SK-N-SH (cell line): Measurements from ENCODE around the gene PSTPIP1. TPM values are rescaled to one million over a fixed set of nuclear protein-coding genes. Genes with fewer than 3 reads are reported as not detected.

Experiments
- CTCF ChIA-PET: fragments of 300-600, 350-600 bp; formaldehyde crosslinking; extraction: SDS; loops from one replicate; lab custom pipeline; 2021; lab: Yijun Ruan, JAX
- POLR2A ChIA-PET: fragments of 350-600 bp; sonication (Branson Sonifier 250); formaldehyde crosslinking; extraction: SDS; loops from one replicate; lab custom pipeline; 2020; ENCODE audit warnings: antibody characterized with exemption, inconsistent platforms; lab: Yijun Ruan, JAX
- DNase-seq: peaks from one replicate; pipeline ENCODE4 v3.0.0; 2012
- H2AFZ ChIP-seq: fragments of 200-600 bp; sonication (generic); 2 replicates; pipeline ENCODE4 v1.8.1; 2016; ENCODE audit warnings: antibody characterized with exemption, mild to moderate bottlenecking, low read depth
- H3F3A ChIP-seq: fragments of 200-600 bp; sonication (generic); replicated peaks from 2 replicates; pipeline ENCODE3; 2016; ENCODE audit warnings: antibody characterized with exemption, mild to moderate bottlenecking; ENCODE audit not compliant: insufficient read depth
- H3K27ac ChIP-seq, 2 experiments: fragments of 200-500 bp in 1 of 2; fragments of 200-600 bp in 1 of 2; sonication (Bioruptor generic) in 1 of 2; sonication (generic), shearing (Covaris generic) in 1 of 2; 2 replicates each; pipeline versions ENCODE4 v1.5.1 to v1.6.1; 2014 to 2016; ENCODE audit warnings: low read depth in 2 of 2, inconsistent platforms in 1 of 2, low read length in 1 of 2, mild to moderate bottlenecking in 1 of 2, mixed read lengths in 1 of 2
- H3K27me3 ChIP-seq: fragments of 200-600 bp; sonication (generic), shearing (Covaris generic); 2 replicates; pipeline ENCODE4 v1.6.1; 2016; ENCODE audit warnings: mixed run types; ENCODE audit not compliant: insufficient read depth
- H3K36me3 ChIP-seq, 2 experiments: fragments of 200-500 bp in 1 of 2; fragments of 200-600 bp in 1 of 2; sonication (Bioruptor generic) in 1 of 2; sonication (generic) in 1 of 2; replicated peaks in 1 of 2; 2 replicates each; pipeline versions ENCODE3 to v1.5.1; 2014 to 2016; ENCODE audit warnings: low read length in 1 of 2, mild to moderate bottlenecking in 1 of 2; ENCODE audit not compliant: insufficient read depth in 2 of 2, control insufficient read depth in 1 of 2
- H3K4me1 ChIP-seq, 2 experiments: fragments of 200-500 bp in 1 of 2; fragments of 200-600 bp in 1 of 2; sonication (Bioruptor generic) in 1 of 2; sonication (generic), shearing (Covaris generic) in 1 of 2; 2 replicates each; pipeline versions ENCODE4 v1.5.1 to v1.6.1; 2014 to 2016; ENCODE audit warnings: low read depth in 1 of 2, low read length in 1 of 2, mixed run types in 1 of 2; ENCODE audit not compliant: insufficient read depth in 2 of 2, control insufficient read depth in 1 of 2
- H3K4me2 ChIP-seq: fragments of 200-600 bp; sonication (generic), shearing (Covaris generic); 2 replicates; pipeline ENCODE4 v1.6.1; 2017; ENCODE audit warnings: mixed run types
- H3K4me3 ChIP-seq, 2 experiments: fragments of 200-500 bp in 1 of 2; fragments of 200-600 bp in 1 of 2; sonication (Bioruptor generic) in 1 of 2; sonication (generic), shearing (Covaris generic) in 1 of 2; 2 replicates each; pipeline versions ENCODE4 v1.5.1 to v1.8.1; 2014 to 2016; ENCODE audit warnings: low read depth in 2 of 2, inconsistent platforms in 1 of 2, low read length in 1 of 2, mild to moderate bottlenecking in 1 of 2, mixed read lengths in 1 of 2, moderate library complexity in 1 of 2
- H3K79me2 ChIP-seq: fragments of 200-600 bp; sonication (generic); 2 replicates; pipeline ENCODE4 v1.8.1; 2017; ENCODE audit warnings: mild to moderate bottlenecking; ENCODE audit not compliant: insufficient read depth
- H3K9ac ChIP-seq: fragments of 200-600 bp; sonication (generic); 2 replicates; pipeline ENCODE4 v1.6.1; 2017; ENCODE audit warnings: mixed run types
- H3K9me2 ChIP-seq: fragments of 200-600 bp; sonication (generic); 2 replicates; pipeline ENCODE4 v1.6.1; 2017; ENCODE audit warnings: mixed run types
- H3K9me3 ChIP-seq: fragments of 200-600 bp; sonication (generic); 2 replicates; pipeline ENCODE4 v1.6.1; 2017; ENCODE audit warnings: mixed run types, mild to moderate bottlenecking, moderate library complexity
- H4K20me1 ChIP-seq: fragments of 200-600 bp; sonication (generic); 2 replicates; pipeline ENCODE4 v1.6.1; 2017; ENCODE audit warnings: mild to moderate bottlenecking, mixed run types; ENCODE audit not compliant: insufficient read depth
- CHD2 ChIP-seq: fragments of 150-350 bp; IDR thresholded peaks from 2 replicates; pipeline ENCODE4 v1.6.1; 2018; ENCODE audit warnings: low read length; ENCODE audit not compliant: partially characterized antibody
- EP300 ChIP-seq, 2 experiments: IDR thresholded peaks; 2 replicates each; pipeline versions ENCODE4 v1.4.0 to v1.6.1; 2012; ENCODE audit warnings: borderline replicate concordance in 1 of 2, low read depth in 1 of 2, low read length in 1 of 2
- EZH2phosphoT487 ChIP-seq: fragments of 200-600 bp; sonication (generic); IDR thresholded peaks from 2 replicates; pipeline ENCODE4 v1.6.1; 2017; ENCODE audit warnings: low read depth, mixed run types, mild to moderate bottlenecking, antibody characterized with exemption, moderate library complexity, borderline replicate concordance
- FOSL2 ChIP-seq: IDR thresholded peaks from 2 replicates; pipeline ENCODE4 v1.4.0; 2012; ENCODE audit warnings: low read depth, mild to moderate bottlenecking, moderate library complexity, borderline replicate concordance
- FOXM1 ChIP-seq: IDR thresholded peaks from 2 replicates; pipeline ENCODE4 v1.4.0; 2012; ENCODE audit warnings: low read depth, mild to moderate bottlenecking
- JUND ChIP-seq: IDR thresholded peaks from 2 replicates; pipeline ENCODE4 v1.4.0; 2012
- MAX ChIP-seq: IDR thresholded peaks from 2 replicates; pipeline ENCODE4 v1.4.0; 2012; ENCODE audit warnings: low read depth
- MEF2A ChIP-seq: IDR thresholded peaks from 2 replicates; pipeline ENCODE4 v1.4.0; 2012; ENCODE audit warnings: low read depth, borderline replicate concordance
- MXI1 ChIP-seq: IDR thresholded peaks from 2 replicates; pipeline ENCODE4 v1.6.1; 2012; ENCODE audit warnings: mild to moderate bottlenecking, low read depth, low read length, improper control_type of control experiment
- NFIC ChIP-seq: IDR thresholded peaks from 2 replicates; pipeline ENCODE4 v1.4.0; 2012; ENCODE audit warnings: borderline replicate concordance
- PBX3 ChIP-seq: IDR thresholded peaks from 2 replicates; pipeline ENCODE4; 2012
- POLR2AphosphoS5 ChIP-seq: IDR thresholded peaks from 2 replicates; pipeline ENCODE4 v1.6.1; 2012; ENCODE audit warnings: low read depth, low read length
- RAD21 ChIP-seq: IDR thresholded peaks from 2 replicates; pipeline ENCODE4 v1.6.1; 2012; ENCODE audit warnings: mild to moderate bottlenecking, low read length
- REST ChIP-seq: IDR thresholded peaks from 2 replicates; pipeline ENCODE4 v1.6.1; 2012; ENCODE audit warnings: mild to moderate bottlenecking, low read depth, low read length, moderate library complexity
- SIN3A ChIP-seq: IDR thresholded peaks from 2 replicates; pipeline ENCODE4 v1.6.1; 2012; ENCODE audit warnings: low read depth, mild to moderate bottlenecking, low read length, moderate library complexity, borderline replicate concordance
- TCF12 ChIP-seq: IDR thresholded peaks from 2 replicates; pipeline ENCODE4 v1.4.0; 2012
- TEAD4 ChIP-seq: IDR thresholded peaks from 2 replicates; pipeline ENCODE4 v1.4.0; 2012; ENCODE audit warnings: mild to moderate bottlenecking, borderline replicate concordance; ENCODE audit not compliant: insufficient read depth
- USF1 ChIP-seq: IDR thresholded peaks from 2 replicates; pipeline ENCODE4 v1.4.0; 2012; ENCODE audit warnings: low read depth, borderline replicate concordance
- YY1 ChIP-seq: IDR thresholded peaks from 2 replicates; pipeline ENCODE4 v1.4.0; 2012; ENCODE audit warnings: low read depth, mild to moderate bottlenecking
- ZBTB33 ChIP-seq: IDR thresholded peaks from 2 replicates; pipeline ENCODE4 v1.4.0; 2012; ENCODE audit warnings: low read depth, borderline replicate concordance
- WGBS: methylation state at CpG from one replicate; pipeline ENCODE4 v1.1.6; 2017; ENCODE audit warnings: low lambda C conversion rate; 5-methylcytosine and 5-hydroxymethylcytosine counted together
- polyA plus RNA-seq, 3 experiments: library from polyadenylated mRNA; depleted of rRNA; stranded (reverse); fragments of >200 nt; gene quantifications; 2 replicates each; pipeline ENCODE4 v1.2.3, GENCODE V29; 2012

Gene PSTPIP1
- polyA plus RNA-seq, 1 of the 3 experiments (the other 2 are of a cell fraction), result 0.69 TPM

- ChIA-PET CTCF (interaction anchor here (1.5 to 3.6 kb wide), 2 partner anchors 7 to 8 kb away, joined by 3 to 13 read pairs; no protein-coding TSS in a partner anchor), POLR2A (no interaction called here)
- no peak overlapping the region for H2AFZ ChIP-seq
- peaks cover 13% of the 10 kb centered on the region for H3F3A ChIP-seq
- TF ChIP-seq REST (no peak), MEF2A (no peak), JUND (no peak), USF1 (no peak), MAX (no peak), MXI1 (no peak), SIN3A (no peak), YY1 (no peak), TCF12 (no peak), CHD2 (no peak), FOSL2 (no peak), TEAD4 (no peak), NFIC (no peak), FOXM1 (no peak), PBX3 (no peak), RAD21 (no peak), EZH2phosphoT487 (no peak), EP300 (IDR thresholded peaks at IDR 0.05; ENCODE audit: borderline replicate concordance in 1 of 2, low read depth in 1 of 2, low read length in 1 of 2) (no peak), POLR2AphosphoS5 (no peak), ZBTB33 (no peak)
- DNase-seq, result no peak
- WGBS, result 96% methylated on average over 8 of the region's 8 CpGs
- H3K36me3 ChIP-seq, result peaks cover 14 to 55% of the 10 kb centered on the region in 2 experiments
- H4K20me1 ChIP-seq, result no peaks in the 10 kb centered on the region
- no peaks in the 10 kb centered on the region for H3K27me3 ChIP-seq
- H3K9ac ChIP-seq, result no peak overlapping the region
- no peak overlapping the region for H3K4me3 ChIP-seq
- H3K4me1 ChIP-seq, result no peaks in the 10 kb centered on the region; a peak in 1 of 4 replicates
- no peak overlapping the region for H3K4me2 ChIP-seq
- H3K27ac ChIP-seq, result no peak overlapping the region
- H3K79me2 ChIP-seq, result no peaks in the 10 kb centered on the region
- H3K9me2 ChIP-seq, result no peaks in the 10 kb centered on the region
- H3K9me3 ChIP-seq, result no peaks in the 10 kb centered on the region
These were observed 47.5 kb downstream of the PSTPIP1 start for GRCh38 chr15:77042245-77042919.
